ENCODE measurements around the gene OXT. TPM values are rescaled to one million over a fixed set of nuclear protein-coding genes. Genes with fewer than 3 reads are reported as not detected.
A peak's percentile ranks its signal among the peaks of the same experiment; 100 is the strongest.

The OXT gene
- total and polyA plus RNA-seq, 12 donors = 0.35 to 1.3 (median 0.58) TPM; not detected in 8

- H3K27me3 ChIP-seq = peaks cover 0 to 53% (median 38%) of the 10 kb centered on the region in 7 donors
- no peak overlapping the region for H3K27ac ChIP-seq
- TF ChIP-seq CTCF (IDR thresholded peaks at IDR 0.05) = no peak
- no peak overlapping the region for H3K4me3 ChIP-seq
- intact Hi-C loops (cut with DNase I) = no loop called here
- H3K9me3 ChIP-seq = no peaks in the 10 kb centered on the region
- ATAC-seq (no peak), DNase-seq (no peak)
- no peaks in the 10 kb centered on the region for H3K36me3 ChIP-seq
- H3K4me1 ChIP-seq = peaks cover 0 to 16% (median 0%) of the 10 kb centered on the region in 9 donors
- 15 to 24% methylated on average over 1 of the region's 1 CpG for WGBS, 2 donors
Measured at GRCh38 chr20:3090565-3090964, 19.1 kb downstream of the OXT start.

- H3K4me1 ChIP-seq = peaks cover 0 to 16% (median 0%) of the 10 kb centered on the region in 9 donors
- DNase-seq = no peak
- no peak for TF ChIP-seq CTCF (IDR thresholded peaks at IDR 0.05)
- 9 to 10% methylated on average over 65 to 66 of the region's 81 CpGs for WGBS, 2 donors
- peak overlapping the region in 1 of 10 donors; percentile 55 for H3K27ac ChIP-seq
- H3K9me3 ChIP-seq = no peaks in the 10 kb centered on the region
- ATAC-seq = peak; percentile 24 to 84 (median 52)
- H3K36me3 ChIP-seq = no peaks in the 10 kb centered on the region
- intact Hi-C loops (cut with DNase I) = no loop called here
- H3K27me3 ChIP-seq = peaks cover 0 to 53% (median 38%) of the 10 kb centered on the region in 7 donors
- H3K4me3 ChIP-seq = peak overlapping the region; percentile 18 to 62 (median 48)
Measured at GRCh38 chr20:3092611-3093379, 21.4 kb downstream of the OXT start.

GRCh38 chr20:3093861-3094361, 22.5 kb downstream of the OXT start:
- DNase-seq (no peak), ATAC-seq (no peak)
- H3K27ac ChIP-seq = no peak overlapping the region
- peaks cover 0 to 16% (median 0%) of the 10 kb centered on the region in 9 donors for H3K4me1 ChIP-seq
- 58 to 71% methylated on average over 10 of the region's 10 CpGs for WGBS, 2 donors
- no peaks in the 10 kb centered on the region for H3K36me3 ChIP-seq
- H3K9me3 ChIP-seq = no peaks in the 10 kb centered on the region
- intact Hi-C loops (cut with DNase I) = no loop called here
- peak overlapping the region in 1 of 10 donors; percentile 52 for H3K4me3 ChIP-seq
- TF ChIP-seq CTCF (IDR thresholded peaks at IDR 0.05) = no peak
- H3K27me3 ChIP-seq = peaks cover 0 to 53% (median 38%) of the 10 kb centered on the region in 7 donors

- Histone ChIP-seq H3K27me3 (peaks cover 0 to 49% (median 35%) of the 10 kb centered on the region in 7 donors), H3K4me3 (no peak overlapping the region), H3K9me3 (no peaks in the 10 kb centered on the region), H3K36me3 (no peaks in the 10 kb centered on the region), H3K4me1 (peaks cover 0 to 16% (median 0%) of the 10 kb centered on the region in 9 donors), H3K27ac (no peak overlapping the region)
- 90 to 91% methylated on average over 13 of the region's 13 CpGs for WGBS, 2 donors
- no peak for ATAC-seq
- DNase-seq = no peak
- TF ChIP-seq CTCF (IDR thresholded peaks at IDR 0.05) = no peak
- intact Hi-C loops (cut with DNase I) = no loop called here
Measured at GRCh38 chr20:3094848-3095629, 23.6 kb downstream of the OXT start.

Measured in heart right ventricle (tissue), 16 donors.